ENCODE measurements around the gene PIAS1. TPM values are rescaled to one million over a fixed set of nuclear protein-coding genes. Genes with fewer than 3 reads are reported as not detected.
"Not testable (repeated sequence)": the region's sequence is repeated elsewhere in the genome, so short reads cannot be mapped to it uniquely, and the experiment has no call there.

PIAS1 gene
- total RNA-seq, 1 experiment from 2014 or later: 26.9 TPM

DNA sequence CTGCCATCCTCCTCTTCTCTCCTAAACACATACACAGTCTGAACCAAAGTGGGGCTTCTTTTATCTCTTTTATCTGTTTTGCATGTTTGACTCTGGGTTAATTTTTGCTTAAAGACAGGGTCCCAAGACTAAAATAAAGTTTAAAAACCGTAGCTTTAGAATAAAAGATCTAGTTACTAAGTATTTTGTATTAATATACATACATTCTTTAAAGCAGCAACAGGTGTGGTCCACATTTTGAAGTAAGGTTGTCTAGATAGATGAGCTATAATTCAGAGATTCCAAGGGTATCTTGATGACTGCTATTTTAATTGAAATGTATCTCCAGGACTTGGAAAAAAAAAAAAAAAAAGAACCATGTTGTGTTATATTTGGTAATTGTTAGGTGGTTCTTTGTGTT lies 89.7 kb downstream of the PIAS1 start:
- in situ Hi-C loops (cut with HindIII; ENCODE audit: low pct_unique_long_range_greater_than_20kb, low sequenced_read_pairs): no loop called here

DNA sequence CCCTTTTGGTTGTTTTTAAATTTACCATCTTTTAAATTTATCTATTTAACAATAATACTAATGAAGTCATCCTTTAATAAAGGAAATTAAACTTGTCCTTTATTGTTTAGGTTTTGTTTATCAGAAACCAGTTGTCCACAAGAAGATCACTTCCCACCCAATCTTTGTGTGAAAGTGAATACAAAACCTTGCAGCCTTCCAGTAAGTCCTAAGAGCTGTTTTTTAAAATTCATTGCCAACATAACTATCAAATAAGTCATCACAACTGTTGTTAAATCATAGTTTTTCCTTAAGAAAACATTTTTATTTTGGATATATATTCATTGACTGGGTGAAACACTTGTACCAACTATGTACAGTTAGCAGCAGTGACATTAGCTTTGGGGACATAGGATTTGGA lies 91.6 kb downstream of the PIAS1 start:
- no peak for DNase-seq (ENCODE audit: low read depth, low spot score)
- in situ Hi-C loops (cut with HindIII; ENCODE audit: low pct_unique_long_range_greater_than_20kb, low sequenced_read_pairs): no loop called here

More for the DNA sequence above, 89.7 kb downstream of the PIAS1 start:
- DNase-seq (ENCODE audit: low read depth, low spot score): no peak

DNA sequence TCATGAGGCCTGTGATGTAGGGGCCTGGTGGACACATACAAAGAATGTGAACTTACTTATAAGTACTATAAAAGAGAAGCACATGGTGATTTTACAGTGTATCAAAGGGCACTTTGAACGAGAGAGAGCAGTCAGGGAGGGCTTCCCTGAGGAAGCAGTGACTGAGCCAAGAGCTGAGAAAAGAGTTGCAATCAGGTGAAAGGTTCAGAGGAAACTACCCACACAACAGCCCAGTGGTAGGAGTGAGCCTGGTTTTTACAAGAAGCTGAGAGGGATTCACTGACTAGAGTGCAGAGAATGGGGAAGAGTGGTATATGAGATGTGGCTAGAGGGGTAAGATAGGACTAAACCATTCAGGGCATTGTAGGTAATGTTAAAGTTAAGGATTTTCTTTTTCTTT lies 93.9 kb downstream of the PIAS1 start:
- in situ Hi-C loops (cut with HindIII; ENCODE audit: low pct_unique_long_range_greater_than_20kb, low sequenced_read_pairs): no loop called here
- DNase-seq (ENCODE audit: low read depth, low spot score): no peak

DNA sequence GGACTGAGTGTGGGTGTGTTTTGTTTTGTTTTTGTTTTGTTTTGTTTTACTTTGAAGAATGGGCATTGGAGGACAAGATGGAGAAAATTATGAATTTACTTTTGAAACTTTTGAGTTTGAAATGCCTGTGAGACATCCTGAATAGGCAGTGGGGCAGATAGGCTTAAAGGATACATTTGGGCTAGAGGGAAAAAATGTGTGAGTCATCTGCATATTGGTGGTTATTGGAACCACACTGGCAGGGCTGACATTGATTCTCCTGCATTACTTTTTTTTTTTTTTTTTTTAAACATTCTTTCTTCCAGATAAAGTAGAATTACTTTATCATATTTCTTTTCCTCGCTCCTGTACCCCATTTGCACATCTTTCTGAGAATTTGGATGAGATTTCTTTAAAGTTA lies 94.9 kb downstream of the PIAS1 start:
- DNase-seq (ENCODE audit: low read depth, low spot score): no peak
- in situ Hi-C loops (cut with HindIII; ENCODE audit: low pct_unique_long_range_greater_than_20kb, low sequenced_read_pairs): no loop called here

DNA sequence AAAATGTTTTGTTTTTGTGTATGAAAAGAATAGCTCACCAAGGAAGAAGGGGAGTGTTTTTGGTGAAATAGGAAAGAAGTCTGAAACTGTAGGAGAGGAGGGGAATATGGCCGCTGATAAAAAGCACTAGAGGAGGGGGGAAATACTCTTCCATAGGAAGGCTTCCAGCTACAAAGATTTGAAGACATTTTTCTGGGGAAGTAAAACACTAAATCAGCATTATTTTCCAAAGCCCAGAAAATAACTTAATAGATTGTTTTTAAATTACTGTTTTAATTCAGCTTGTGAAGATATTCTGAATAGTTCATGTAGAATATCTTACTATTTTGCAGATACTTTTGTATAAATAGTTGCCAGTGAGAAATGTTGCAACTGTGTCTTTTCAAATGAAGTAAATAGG lies 96.1 kb downstream of the PIAS1 start:
- in situ Hi-C loops (cut with HindIII; ENCODE audit: low pct_unique_long_range_greater_than_20kb, low sequenced_read_pairs): loop anchor here (25.0 kb wide), 1 partner anchor 288 kb away; no protein-coding TSS in a partner anchor
- DNase-seq (ENCODE audit: low read depth, low spot score): no peak

DNA sequence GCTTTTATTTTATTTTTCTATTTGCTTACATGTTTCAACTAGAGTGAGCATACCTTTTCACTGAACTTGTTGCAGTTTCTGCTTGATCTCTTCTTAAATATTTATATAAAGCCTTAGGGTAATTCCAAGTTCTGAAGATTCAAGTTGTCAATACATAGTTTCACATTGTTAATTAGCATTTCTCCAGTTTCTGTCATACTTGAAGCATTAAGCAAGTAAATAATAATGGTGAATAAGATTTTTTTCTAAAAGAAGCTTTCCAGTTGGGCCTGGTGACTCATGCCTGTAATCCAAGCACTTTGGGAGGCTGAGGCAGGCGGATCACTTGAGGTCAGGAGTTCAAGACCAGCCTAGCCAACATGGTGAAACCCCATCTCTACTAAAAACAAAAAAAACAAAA lies 97.2 kb downstream of the PIAS1 start:
- no peak for DNase-seq (ENCODE audit: low read depth, low spot score)
- in situ Hi-C loops (cut with HindIII; ENCODE audit: low pct_unique_long_range_greater_than_20kb, low sequenced_read_pairs): loop anchor here (25.0 kb wide), 1 partner anchor 289 kb away; no protein-coding TSS in a partner anchor

DNA sequence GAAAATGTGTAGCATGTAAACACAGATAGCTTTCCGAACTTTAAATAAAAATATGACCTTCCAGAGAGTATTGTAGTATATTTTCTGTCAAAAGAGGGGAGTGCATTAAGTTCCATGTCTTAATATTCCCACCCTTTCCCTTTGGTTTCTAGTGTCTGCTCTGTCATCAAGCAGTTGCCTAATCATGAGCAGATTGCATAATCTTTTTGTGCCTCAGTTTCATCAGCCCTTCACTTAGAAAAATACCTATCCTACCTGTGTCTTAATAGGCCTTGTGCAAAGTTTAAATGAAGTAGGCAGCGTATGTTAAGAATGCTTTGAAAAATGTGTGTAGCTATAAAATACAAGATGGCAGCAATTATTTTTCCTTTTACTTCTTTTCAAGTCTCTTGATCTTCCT lies 98.2 kb downstream of the PIAS1 start:
- in situ Hi-C loops (cut with HindIII; ENCODE audit: low pct_unique_long_range_greater_than_20kb, low sequenced_read_pairs): loop anchor here (25.0 kb wide), 1 partner anchor 290 kb away; no protein-coding TSS in a partner anchor
- no peak for DNase-seq (ENCODE audit: low read depth, low spot score)

DNA sequence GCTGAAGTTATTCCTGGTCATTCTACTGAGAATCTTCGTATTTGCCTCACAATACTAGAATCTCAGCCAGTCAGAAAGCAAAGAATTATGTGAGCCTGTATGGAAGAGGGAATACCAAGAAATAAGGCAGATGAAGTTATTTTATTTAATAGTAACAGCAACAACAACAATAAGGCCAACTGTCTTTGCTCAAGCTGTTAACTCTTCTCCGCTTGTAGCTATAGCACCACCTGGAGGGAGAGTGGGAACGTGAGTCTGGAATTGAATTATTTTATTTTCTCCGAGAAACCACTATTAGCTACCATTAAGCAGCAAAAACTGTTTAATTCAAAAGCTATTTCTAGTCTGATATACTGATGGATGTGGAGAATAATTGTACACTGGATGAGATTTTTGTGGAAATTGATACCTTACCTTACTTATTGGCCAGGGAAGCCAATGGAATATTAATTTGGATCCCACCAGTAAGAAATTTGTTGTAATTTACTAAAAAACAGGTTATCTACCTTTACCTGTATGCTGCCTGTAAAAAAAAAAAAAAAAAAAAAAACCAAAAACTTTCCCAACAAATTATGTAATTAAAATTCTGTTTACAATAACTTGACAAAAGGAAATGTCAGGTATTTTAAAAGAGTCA lies 100.9 kb downstream of the PIAS1 start:
- DNase-seq (ENCODE audit: low read depth, low spot score): peak; percentile 75
- in situ Hi-C loops (cut with HindIII; ENCODE audit: low pct_unique_long_range_greater_than_20kb, low sequenced_read_pairs): loop anchor here (25.0 kb wide), 1 partner anchor 293 kb away; no protein-coding TSS in a partner anchor

DNA sequence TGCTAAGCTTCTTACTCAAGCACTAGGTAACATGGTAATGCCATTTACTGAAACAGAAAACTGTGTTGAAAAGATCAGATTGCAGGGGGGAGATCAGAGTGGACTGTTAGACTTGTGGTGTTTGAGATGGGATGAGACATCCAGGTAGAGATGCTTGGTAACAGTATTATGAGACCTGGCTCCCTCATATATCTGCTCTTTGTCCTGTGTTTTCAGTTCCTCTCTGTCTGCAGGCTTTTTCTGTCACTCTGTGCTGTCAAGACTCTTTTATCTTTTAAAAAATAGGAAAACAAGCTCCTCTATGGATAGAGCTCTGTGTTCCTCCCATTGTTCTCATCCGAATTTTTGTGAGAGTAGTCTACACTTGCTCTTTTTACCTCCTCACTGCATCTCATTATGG lies 103.0 kb downstream of the PIAS1 start:
- DNase-seq (ENCODE audit: low read depth, low spot score): no peak
- in situ Hi-C loops (cut with HindIII; ENCODE audit: low pct_unique_long_range_greater_than_20kb, low sequenced_read_pairs): loop anchor here (25.0 kb wide), 1 partner anchor 295 kb away; no protein-coding TSS in a partner anchor

DNA sequence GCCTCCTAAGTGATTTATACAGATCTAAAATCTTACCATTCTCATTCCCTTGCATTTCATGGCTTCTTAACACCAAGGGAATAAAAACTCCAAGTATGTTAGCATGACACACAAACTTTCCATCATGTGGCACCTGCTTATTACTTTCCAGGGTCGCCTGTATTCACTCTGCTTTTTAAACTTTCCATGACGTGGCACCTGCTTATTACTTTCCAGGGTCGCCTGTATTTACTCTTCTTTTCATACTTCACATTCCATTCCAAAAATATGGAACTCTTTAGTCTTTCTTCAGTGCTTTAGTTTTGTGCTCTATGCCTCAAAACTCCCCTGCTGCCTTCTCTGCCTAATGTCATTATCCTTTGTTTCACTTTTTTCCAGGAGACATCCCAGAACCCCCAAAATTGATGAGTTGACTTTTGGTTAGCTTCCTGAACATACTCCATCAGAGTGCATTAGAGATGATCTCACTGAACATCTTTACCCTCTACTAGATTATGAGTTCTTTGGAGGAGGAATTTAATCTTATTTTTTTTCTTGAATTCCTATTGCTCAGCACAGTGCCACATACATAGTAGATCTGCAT lies 104.0 kb downstream of the PIAS1 start:
- DNase-seq (ENCODE audit: low read depth, low spot score): no peak
- in situ Hi-C loops (cut with HindIII; ENCODE audit: low pct_unique_long_range_greater_than_20kb, low sequenced_read_pairs): loop anchor here (25.0 kb wide), 1 partner anchor 296 kb away; no protein-coding TSS in a partner anchor

DNA sequence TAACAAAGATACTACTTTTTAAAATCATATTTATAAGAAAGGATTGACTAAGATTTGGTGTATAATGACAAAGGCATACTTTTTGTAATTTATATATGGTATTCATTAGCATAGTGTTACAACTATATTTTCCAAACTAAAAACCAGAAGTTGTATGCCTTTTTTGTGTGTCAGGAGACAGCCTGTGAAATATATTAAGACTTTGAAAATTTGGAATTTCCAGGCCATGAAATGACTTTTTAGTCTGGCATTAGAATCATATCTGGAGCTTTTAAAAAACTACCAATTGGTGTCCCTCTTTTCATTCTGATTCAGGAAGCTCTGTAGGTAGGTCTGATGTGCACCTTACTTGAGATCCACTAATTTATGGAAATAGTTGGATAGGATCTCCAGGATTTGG lies 109.1 kb downstream of the PIAS1 start:
- in situ Hi-C loops (cut with HindIII; ENCODE audit: low pct_unique_long_range_greater_than_20kb, low sequenced_read_pairs): loop anchor here (25.0 kb wide), 1 partner anchor 301 kb away; no protein-coding TSS in a partner anchor
- DNase-seq (ENCODE audit: low read depth, low spot score): no peak

DNA sequence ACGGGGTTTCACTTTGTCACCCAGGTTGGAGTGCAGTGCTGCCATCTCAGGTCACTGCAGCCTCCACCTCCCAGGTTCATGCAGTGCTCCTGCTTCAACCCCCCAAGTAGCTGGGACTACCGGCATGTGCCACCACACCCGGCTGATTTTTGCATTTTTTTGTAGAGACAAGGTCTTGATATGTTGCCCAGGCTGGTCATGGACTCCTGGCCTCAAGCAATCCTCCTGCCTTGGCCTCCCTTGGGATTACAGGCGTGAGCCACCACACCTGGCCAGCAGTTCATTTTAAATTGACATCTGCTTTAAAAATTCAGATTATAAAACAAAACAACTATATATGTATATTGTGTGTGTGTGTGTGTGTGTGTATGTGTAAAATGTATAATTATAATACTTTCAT lies 112.7 kb downstream of the PIAS1 start:
- no peak for DNase-seq (ENCODE audit: low read depth, low spot score)
- in situ Hi-C loops (cut with HindIII; ENCODE audit: low pct_unique_long_range_greater_than_20kb, low sequenced_read_pairs): loop anchor here (25.0 kb wide), 1 partner anchor 305 kb away; no protein-coding TSS in a partner anchor

DNA sequence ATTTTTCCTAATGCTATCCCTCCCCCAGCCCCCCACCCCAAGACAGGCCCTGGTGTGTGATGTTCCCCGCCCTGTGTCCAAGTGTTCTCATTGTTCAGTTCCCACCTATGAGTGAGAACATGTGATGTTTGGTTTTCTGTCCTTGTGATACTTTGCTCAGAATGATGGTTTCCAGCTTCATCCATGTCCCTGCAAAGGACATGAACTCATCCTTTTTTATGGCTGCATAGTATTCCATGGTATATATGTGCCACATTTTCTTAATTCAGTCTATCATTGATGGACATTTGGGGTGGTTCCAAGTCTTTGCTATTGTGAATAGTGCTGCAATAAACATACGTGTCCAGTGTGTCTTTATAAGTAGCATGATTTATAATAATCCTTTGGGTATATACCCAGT lies 117.9 kb downstream of the PIAS1 start:
- DNase-seq (ENCODE audit: low read depth, low spot score): not testable (repeated sequence)
- in situ Hi-C loops (cut with HindIII; ENCODE audit: low pct_unique_long_range_greater_than_20kb, low sequenced_read_pairs): loop anchor here (25.0 kb wide), 1 partner anchor 310 kb away; no protein-coding TSS in a partner anchor

DNA sequence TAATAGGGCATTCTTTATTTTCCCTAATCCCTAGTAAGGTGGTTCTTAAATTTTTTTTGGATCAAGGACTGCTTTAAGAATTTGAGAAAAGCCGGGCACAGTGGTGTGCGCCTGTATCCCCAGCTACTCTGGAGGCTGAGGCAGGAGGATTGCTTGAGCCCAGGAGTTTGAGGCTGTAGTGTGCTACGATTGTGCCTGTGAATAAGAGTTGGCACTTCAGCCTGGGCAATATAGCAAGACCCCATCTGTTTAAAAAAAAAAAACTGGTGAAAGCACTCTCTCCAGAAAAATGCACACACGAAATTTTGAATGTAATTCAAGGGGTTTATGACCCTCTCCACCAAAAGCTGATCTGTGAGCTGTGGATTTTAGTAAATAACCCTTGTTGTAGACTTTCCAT lies 119.0 kb downstream of the PIAS1 start:
- no peak for DNase-seq (ENCODE audit: low read depth, low spot score)
- in situ Hi-C loops (cut with HindIII; ENCODE audit: low pct_unique_long_range_greater_than_20kb, low sequenced_read_pairs): loop anchor here (25.0 kb wide), 1 partner anchor 311 kb away; no protein-coding TSS in a partner anchor

DNA sequence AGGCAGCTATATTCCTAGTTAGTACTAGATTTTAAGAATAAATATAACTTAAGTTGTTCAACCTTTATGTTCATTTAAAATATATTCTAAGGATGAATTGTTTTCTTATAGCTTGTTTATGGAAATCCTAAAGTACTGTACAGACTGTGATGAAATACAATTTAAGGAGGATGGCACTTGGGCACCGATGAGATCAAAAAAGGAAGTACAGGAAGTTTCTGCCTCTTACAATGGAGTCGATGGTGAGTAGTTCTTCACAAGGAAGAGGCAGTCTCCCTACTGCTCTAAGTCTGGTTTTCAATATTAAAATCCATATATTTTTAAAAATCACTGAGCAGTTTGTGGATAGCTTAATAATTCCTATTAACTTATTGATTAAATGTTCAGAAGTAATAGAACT lies 121.4 kb downstream of the PIAS1 start:
- in situ Hi-C loops (cut with HindIII; ENCODE audit: low pct_unique_long_range_greater_than_20kb, low sequenced_read_pairs): no loop called here

DNA sequence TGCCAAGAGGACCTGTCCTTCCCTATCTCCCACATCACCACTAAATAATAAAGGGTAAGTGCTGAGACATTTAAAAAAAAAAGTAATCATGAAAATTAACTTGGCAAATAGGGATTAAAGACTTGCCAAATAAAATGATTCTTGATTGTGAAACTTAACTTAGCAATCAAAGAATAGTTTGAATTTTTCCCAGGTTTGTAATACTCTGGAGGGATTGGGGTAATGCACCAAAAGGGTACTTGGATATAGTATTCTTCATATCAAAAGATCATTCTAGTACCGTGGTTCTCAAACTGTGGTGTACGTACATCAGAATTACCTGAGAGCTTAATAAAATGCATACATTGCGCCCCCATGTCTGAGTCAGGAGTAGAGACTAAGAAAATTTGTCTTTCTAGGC lies 122.5 kb downstream of the PIAS1 start:
- DNase-seq (ENCODE audit: low read depth, low spot score): no peak
- in situ Hi-C loops (cut with HindIII; ENCODE audit: low pct_unique_long_range_greater_than_20kb, low sequenced_read_pairs): no loop called here

More for the DNA sequence above, 121.4 kb downstream of the PIAS1 start:
- no peak for DNase-seq (ENCODE audit: low read depth, low spot score)

DNA sequence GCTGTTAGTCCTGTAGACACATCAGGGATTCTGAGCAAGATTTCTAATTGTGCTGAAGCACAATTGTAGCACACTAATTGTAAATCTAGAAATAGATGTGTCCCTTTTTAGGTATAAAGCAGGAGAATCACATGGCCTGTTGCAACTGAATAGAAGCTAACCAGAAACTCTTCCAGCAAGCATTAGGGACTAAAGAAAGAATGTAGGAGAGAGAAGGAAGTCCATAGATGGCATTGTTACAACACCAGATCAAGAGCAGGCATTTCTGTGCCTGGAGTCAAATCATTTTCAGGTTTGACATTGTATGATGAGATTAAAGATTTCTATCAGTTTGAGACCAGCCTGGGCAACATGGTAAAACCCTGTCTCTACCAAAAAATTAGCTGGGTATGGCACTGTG lies 123.6 kb downstream of the PIAS1 start:
- in situ Hi-C loops (cut with HindIII; ENCODE audit: low pct_unique_long_range_greater_than_20kb, low sequenced_read_pairs): no loop called here
- DNase-seq (ENCODE audit: low read depth, low spot score): no peak

DNA sequence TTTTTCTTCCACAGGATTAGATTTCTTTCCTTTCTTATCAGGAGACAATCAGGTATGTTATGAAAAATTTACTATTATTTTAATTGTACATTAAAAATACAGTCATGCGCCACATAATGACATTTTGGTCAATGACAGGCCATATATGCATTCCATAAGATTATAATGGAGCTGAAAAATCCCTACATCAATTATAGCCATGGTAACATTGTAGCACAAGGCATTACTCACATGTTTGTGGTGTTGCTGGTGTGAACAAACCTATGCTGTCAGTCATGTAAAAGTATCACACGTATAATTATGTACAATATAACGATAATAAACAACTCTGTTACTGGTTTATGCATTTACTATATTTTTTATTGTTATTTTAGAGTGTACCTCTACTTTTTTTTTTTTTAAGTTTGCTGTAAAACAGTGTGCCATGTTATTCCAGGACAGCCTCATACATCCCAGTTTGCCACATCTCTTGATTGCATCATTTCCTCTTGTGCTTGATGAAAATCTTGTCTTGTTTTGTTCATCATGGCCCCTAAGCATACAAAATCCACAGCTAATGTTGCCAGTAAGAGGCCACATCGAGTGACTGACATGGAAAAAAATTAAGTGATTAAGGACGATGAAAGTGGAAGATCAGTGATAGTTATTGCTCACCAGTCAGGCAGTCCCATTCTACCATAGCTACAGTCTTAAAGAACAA lies 129.7 kb downstream of the PIAS1 start:
- no peak for DNase-seq (ENCODE audit: low read depth, low spot score)
- in situ Hi-C loops (cut with HindIII; ENCODE audit: low pct_unique_long_range_greater_than_20kb, low sequenced_read_pairs): no loop called here
